Central memory CD4-positive, alpha-beta T cell (primary cell): ENCODE results near the gene SCAPER.

Experiments
- DNase-seq: peaks from one replicate; pipeline ENCODE4 v3.0.0; 2022

SCAPER gene

DNA sequence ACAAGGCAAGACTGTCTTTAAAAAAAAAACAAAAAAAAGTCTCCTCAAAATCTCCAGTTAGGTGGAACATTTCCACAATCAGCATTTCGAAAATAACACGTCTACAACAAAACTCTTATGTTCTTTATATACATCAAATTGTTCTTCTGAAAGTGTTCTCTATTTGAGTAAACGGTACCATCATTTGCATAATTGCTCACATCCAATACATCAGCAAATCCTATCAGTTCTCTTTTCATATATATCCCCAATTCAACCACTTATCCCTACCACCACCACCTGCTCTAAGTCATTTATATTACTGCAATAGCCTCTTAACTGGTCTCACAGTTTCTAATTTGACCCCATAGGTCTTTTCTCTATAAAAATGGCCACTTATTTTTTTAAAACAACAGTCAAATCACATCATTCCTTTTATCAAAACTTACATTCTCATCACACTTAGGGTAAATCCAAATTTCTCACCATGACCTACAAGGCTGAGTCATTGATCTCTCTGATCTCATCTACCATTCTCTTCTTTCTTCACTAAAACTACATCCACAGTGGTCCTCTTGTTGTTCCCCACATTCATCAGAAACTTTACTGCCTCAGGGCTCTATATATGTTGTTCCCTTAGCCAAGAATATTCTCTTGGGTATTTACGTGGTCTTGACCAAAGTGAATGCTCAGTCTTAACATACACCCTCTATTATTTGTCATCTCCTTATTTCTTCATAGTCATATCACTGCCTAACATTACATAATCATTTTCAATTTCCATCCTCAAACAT lies 237.0 kb downstream of the SCAPER start:
- DNase-seq: no peak

DNA sequence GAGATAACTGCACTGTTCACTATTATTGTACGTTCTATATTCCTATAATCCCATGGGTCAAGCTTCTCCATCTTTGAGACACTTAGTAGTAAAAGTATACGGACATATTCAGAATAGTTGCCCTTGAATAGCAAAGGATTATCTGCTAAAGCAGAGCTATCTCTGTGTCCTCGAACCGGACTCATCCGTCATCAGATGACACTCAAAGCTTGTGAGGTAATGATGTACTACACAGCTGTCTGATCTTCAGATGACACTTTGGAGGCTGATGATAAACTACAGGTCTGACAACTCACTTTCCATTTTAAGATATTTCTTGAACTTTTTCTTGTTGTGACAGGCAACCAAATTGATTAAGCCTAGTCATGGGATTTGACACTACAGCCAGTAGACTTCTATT lies 240.2 kb downstream of the SCAPER start:
- DNase-seq: no peak

DNA sequence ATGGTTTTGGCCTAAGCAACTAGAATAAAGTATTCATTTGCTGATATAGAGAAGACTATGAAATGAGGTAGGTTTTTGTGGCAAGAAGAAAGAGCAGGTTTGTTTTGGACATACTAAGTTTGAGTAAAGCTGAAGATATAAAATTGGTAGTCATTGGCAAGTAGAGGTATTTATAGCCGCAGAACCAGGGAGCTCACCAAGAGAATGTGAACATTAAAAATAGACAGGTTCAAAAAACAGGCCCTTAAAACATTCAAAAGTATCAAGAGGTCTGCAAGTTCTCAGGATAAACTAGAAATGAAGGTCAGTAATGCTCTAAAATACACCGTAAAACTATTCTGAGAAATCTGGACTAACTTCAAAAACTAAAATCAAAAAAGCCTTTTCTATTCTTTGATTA lies 240.7 kb downstream of the SCAPER start:
- no peak for DNase-seq

- no peak for DNase-seq
Observed at GRCh38 chr15:76663529-76663928, 241.6 kb downstream of the SCAPER start.

DNA sequence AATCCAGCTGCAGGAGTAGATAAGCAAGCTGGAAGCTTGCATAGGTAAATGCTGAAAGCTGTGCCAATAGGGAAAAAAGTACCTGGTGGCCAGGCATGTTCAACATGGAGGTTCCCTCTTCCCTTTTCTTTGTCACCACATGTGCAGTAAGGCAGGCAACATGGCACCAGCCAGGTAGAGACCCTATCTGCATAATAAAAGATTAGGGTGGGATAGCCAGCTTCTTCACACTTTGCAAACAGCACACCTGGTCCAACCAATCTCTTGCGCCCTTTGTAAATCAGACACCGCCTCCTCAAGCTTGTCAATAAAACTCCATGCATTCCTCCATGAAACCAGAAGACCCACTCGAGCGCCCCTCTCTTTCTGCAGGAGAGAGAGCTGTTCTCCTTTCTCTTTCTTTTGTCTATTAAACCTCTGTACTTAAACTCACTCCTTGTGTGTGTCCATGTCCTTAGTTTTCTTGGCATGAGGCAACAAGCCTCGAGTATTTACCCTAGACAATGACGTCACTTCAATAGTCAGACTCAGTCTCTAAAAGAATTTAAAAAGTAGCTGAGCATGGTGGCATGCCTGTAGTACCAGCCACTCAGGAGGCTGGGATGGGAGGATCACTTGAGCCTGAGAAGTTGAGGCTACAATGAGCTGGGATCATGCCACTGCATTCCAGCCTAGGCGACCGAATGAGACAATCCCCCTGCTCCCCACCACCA lies 256.3 kb downstream of the SCAPER start:
- DNase-seq: no peak

DNA sequence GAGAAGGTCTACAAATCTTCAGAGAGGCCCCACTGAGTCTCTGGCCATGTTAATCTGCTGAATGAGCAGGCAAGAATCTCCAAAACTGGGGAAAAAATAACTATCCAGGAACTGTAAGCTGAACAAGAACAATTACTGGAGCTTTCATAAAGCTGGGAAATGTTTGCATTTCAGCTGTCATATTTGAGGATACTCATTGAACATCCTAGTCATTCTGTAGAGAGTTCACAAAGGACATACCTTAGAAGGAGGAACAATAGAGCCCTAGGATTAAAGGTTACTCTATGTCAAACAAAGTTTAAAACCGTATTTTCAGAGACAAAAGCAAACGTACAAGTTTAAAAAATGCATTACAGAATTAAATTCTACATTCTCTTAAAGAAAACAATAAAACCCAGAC lies 257.5 kb downstream of the SCAPER start:
- DNase-seq: no peak

GRCh38 chr15:76644646-76645045 lies 260.5 kb downstream of the SCAPER start:
- no peak for DNase-seq

DNA sequence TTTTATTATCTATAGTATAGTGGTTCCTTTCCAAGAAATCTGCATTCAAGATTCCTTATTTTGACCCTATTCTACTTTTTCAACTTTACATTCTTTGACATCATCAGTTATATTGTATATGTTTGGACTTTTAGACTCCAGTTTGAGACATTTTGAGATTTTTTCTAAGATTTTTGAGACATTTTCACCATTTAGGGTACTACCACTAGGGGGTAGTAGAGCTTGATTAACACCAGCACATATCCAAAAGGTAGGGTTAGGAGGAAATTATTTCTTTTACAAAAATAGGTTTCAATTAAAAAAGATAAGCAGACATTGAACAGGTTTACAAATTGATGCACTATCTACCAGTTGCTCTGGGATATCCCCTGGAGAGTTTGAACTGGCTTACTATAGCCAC lies 262.5 kb downstream of the SCAPER start:
- no peak for DNase-seq

GRCh38 chr15:76637166-76637565 lies 268.0 kb downstream of the SCAPER start:
- no peak for DNase-seq

DNA sequence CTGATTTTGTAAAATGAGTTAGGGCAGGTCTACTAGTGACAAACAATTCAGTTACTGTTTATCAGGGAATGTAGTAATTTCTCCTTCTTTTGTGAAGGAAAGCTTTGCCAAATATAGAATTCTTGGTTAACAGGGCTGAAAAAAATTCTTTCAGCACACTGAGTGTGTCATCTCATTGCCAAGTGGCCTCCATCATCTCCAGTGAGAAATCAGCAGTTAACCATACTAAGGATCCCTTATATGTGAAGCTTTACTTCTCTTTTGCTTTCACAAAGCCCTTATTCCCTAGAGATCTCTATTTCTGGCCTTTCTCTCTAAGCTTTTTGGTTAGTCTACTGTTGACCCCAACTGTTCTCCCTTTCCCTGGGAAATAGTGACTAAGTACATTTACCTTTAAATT lies 269.1 kb downstream of the SCAPER start:
- no peak for DNase-seq

- DNase-seq: no peak
Observed at GRCh38 chr15:76626611-76627010, 278.5 kb downstream of the SCAPER start.

- no peak for DNase-seq
Observed at GRCh38 chr15:76625267-76625666, 279.9 kb downstream of the SCAPER start.

- DNase-seq: no peak
Observed at GRCh38 chr15:76614725-76615124, 290.4 kb downstream of the SCAPER start.

DNA sequence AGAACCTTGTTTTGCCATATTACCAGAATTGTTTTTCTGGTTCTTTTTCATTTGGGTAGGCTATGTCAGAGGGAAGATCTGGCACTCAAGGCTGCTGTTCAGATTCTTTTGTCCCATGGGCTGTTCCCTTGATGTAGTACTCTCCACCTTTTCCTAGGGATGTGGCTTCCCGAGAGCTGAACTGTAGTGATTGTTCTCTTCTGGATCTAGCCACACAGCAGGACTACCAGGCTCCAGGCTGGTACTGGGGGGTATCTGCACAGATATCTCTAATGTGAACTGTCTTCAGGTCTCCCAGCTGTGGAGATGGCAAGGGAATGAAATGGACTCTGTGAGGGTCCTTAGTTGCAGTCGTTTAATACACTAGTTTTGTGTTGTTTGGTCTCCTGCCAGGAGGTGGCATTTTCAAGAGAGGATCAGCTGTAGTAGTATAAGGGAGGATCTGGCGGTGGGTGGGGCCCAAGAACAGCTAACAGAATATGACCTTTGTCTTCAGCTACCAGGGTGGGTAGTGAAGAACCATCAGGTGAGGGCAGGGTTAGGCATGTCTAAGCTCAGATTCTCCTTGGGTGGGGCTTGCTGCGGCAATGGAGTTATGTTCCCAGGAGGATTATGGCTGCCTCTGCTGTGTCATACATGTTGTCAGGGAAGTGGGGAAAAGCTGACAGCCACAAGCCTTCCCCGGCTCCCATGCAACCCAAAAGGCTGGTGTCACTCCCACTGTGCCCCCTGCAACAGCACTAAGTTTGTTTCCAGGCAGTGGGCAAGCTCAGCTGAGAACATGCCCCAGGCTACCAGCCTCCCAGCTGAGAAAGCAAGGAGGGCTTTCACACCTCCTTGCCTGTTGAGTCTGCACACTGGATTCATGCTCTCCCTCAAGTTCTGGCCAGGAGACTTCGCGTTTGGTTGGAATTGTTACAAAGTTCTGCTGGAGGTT lies 316.1 kb downstream of the SCAPER start:
- no peak for DNase-seq

DNA sequence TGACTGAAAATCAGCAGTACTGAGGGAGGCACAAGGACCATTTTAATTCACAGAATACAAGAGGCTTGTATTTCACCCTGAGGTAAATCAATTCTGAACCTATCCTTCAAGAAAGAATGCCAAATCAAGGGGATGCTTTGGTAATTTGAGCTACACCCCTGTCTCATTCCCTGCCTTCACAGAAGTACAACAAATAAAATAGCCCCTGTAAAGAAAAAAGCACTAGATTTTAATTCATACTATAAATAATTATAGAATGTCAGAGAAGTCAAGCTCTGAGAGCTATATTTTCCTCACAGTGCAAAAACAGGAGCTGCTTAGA lies 319.6 kb downstream of the SCAPER start:
- no peak for DNase-seq

GRCh38 chr15:76584868-76585575 lies 320.1 kb downstream of the SCAPER start:
- DNase-seq: no peak

DNA sequence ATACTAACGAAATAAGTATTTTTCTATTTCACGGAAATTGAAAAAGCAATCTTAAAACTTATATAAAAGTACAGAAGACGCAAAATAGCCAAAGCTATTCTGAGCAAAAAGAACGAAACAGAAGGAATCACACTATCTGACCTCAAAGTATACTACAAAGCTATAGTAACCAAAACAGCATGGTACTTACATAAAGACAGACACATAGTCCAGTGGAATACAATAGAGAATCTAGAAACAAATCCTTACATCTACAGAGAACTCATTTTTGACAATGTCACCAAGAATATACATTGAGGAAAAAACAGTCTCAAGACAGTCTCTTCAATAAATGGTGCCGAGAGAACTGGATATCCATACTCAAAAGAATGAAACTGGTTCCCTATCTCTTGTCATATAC lies 322.6 kb downstream of the SCAPER start:
- DNase-seq: no peak

GRCh38 chr15:76577879-76578512 lies 327.1 kb downstream of the SCAPER start:
- DNase-seq: no peak

DNA sequence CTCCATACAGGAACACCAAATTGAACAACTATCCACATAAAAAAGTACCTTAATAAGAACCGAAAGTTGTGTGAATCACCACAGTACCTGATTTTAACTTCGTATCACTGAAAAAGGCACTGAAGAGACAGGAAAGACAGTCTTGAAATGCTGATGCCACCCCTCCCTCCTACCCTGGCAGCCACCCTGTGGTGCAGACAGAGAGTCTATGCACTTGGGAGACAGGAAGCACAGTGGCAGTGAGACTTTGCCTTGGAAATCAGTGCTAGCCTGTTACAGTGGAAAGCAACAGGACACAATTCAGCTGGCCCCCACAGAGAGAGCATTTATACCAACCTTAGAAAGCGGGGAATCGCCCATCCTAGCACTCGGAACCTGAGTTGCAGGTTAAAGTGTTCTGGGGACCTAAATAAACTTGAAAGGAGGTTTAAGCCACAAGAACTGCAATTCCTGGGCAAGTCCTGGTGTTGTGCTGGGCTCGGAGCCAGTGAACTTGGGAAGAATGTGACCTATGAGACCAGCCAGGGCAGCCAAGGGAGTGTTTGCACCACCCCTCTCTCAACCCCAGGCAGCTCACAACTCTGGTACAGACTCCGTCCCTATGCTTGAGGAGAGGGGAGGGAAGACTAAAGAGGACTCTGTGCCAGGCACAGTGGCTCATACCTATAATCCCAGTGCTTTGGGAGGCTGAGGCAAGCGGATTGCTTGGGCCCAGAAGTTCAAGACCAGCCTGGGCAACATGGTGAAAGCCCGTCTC lies 328.4 kb downstream of the SCAPER start:
- no peak for DNase-seq

DNA sequence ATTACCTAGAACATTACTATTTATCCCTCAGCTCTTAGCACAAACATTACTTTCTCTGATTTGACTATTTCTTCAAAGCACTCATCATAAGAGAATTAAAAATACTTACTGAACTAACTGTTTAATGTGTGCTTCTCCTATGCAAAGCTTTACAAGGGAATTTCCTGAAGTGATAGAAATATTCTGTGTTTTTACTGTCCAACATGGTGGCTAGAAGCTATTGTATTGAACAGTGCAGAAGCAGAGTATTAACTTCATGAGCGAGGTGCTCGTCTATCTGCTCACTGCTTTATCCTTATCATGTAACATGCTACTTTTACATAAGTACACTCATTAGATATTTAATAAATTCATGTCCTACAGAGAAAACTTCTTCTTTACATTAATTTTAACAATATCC lies 329.5 kb downstream of the SCAPER start:
- no peak for DNase-seq

DNA sequence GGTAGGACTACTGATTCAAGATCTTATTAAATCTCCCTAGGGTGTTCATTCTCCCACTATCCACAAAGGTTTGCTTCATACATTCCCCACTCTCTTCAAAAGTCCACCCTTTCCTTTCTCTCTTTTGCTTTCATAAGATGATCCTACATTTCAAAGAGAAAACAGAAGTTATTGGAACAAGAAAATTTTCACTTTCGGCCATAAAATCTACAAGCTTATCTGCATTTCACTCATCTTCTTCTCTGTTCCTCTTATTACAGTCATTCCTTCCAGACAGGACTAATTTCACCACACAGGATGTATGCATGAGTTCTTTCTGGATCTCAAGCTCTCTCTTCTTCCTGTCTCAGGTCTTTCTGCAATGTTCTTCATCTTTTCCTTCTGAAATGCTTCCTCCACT lies 329.9 kb downstream of the SCAPER start:
- no peak for DNase-seq

DNA sequence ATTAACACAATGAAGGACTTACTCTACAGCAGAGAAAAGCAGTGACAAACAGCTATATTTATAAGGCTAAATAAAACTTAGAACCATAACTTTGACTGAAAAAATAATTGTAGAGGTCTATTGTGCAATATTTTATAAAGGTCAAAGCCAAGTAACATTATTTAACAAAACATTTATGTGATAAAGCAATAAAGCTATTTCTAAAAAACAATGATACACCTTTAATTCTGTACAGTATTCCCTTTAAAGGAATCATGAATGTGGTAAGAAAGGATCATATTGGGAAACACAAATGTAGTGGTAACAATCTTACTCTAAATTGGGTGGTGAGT lies 332.2 kb downstream of the SCAPER start:
- DNase-seq: no peak
